PC-3 (cell line): ENCODE measurements around the gene SH3BP1.

Experiments used
- EZH2phosphoT487 ChIP-seq: fragments of 300-600 bp; sonication (generic); IDR thresholded peaks from 2 replicates; pipeline ENCODE4 v1.6.1; 2018; ENCODE audit warnings: mild to moderate bottlenecking, antibody characterized with exemption, low read length, borderline replicate concordance
- TF ChIP-seq, protein P1 (sequence below): fragments of 300-600 bp; sonication (generic); conservative IDR thresholded peaks from 2 replicates; pipeline ENCODE4 v1.5.1; 2017; ENCODE audit warnings: antibody characterized with exemption, low read depth, mild to moderate bottlenecking, low read length

DNA sequence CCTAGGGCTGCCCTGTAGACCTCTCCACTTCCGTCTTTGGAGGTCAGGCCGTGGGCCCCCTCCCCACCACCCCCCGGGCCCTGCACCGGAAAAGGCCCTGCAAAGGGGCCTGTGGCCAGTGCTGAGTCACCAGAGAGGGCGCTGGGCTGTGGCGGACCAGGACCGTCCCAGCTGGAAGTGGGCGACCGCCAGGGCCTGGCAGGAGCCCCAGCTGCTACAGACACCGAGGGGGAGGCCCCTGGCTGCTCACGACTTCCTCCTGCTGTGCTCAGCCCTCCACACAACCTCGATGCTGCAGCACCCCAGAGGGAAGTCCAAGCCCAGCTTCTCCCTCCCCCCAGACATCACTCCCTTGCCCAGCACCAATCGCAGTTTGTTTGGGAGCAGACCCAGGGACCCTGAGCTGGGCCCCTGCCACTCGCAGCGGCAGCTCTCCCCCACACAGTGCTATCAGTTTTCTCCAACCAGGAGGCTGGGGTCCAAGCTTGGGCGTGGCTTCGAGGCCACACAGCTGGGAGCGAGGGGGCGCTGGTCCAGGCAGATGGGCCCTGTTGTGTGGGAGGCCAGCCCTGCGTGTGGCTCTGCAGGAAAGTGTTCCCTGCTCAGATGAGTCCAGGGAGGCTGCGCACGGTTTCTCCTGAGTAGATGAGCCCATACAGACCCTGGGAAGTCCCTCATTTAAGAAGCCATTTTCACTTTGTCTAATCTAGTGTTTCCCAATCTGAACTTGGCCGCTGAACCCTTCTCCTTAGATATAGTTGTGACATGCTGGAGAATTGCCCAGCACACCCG, 5.6 kb upstream of the SH3BP1 start:
- TF ChIP-seq, protein P1, sequence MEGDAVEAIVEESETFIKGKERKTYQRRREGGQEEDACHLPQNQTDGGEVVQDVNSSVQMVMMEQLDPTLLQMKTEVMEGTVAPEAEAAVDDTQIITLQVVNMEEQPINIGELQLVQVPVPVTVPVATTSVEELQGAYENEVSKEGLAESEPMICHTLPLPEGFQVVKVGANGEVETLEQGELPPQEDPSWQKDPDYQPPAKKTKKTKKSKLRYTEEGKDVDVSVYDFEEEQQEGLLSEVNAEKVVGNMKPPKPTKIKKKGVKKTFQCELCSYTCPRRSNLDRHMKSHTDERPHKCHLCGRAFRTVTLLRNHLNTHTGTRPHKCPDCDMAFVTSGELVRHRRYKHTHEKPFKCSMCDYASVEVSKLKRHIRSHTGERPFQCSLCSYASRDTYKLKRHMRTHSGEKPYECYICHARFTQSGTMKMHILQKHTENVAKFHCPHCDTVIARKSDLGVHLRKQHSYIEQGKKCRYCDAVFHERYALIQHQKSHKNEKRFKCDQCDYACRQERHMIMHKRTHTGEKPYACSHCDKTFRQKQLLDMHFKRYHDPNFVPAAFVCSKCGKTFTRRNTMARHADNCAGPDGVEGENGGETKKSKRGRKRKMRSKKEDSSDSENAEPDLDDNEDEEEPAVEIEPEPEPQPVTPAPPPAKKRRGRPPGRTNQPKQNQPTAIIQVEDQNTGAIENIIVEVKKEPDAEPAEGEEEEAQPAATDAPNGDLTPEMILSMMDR, result no peak
- TF ChIP-seq EZH2phosphoT487, result no peak
